Measurements from ENCODE around the gene SFI1.
"Not testable (repeated sequence)": the region's sequence is repeated elsewhere in the genome, so short reads cannot be mapped to it uniquely, and the experiment has no call there.

DNA sequence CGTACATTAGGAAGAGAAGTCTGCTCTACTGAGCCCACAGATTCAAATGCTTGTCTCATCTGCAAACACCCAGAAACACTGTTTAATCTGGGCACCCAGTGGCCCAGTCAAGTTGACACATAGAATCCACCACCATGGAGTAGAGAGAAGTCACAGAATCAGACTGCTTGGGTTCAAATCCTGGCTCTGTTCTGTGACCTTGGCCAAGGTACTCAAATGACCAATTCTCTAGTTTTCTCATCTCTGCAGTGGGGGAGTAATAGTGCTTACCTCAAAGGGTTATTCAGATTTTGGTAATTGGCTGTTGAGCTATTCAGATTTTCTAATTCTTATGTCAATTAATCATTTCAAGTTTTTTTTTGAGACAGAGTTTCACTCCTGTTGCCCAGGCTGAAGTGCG, 93.8 kb downstream of the SFI1 start:
- TF ChIP-seq POLR2A (IDR thresholded peaks at IDR 0.05; ENCODE audit: control extremely low read depth in 1 of 2, low read depth in 2 of 2, low read length in 2 of 2); ZNF274 (IDR thresholded peaks at IDR 0.05; ENCODE audit: borderline replicate concordance, extremely low read depth, low read length); TAF1 (IDR thresholded peaks at IDR 0.05; ENCODE audit: low read depth, low read length); FOSL1 (IDR thresholded peaks at IDR 0.05; ENCODE audit: insufficient read depth, low read depth, low read length); CEBPB (IDR thresholded peaks at IDR 0.05; ENCODE audit: low read depth, low read length); CHD1 (IDR thresholded peaks at IDR 0.05; ENCODE audit: low read depth, low read length); EGR1 (IDR thresholded peaks at IDR 0.05; ENCODE audit: borderline replicate concordance, low read depth, low read length): not testable (repeated sequence)
- TF ChIP-seq, protein P1, sequence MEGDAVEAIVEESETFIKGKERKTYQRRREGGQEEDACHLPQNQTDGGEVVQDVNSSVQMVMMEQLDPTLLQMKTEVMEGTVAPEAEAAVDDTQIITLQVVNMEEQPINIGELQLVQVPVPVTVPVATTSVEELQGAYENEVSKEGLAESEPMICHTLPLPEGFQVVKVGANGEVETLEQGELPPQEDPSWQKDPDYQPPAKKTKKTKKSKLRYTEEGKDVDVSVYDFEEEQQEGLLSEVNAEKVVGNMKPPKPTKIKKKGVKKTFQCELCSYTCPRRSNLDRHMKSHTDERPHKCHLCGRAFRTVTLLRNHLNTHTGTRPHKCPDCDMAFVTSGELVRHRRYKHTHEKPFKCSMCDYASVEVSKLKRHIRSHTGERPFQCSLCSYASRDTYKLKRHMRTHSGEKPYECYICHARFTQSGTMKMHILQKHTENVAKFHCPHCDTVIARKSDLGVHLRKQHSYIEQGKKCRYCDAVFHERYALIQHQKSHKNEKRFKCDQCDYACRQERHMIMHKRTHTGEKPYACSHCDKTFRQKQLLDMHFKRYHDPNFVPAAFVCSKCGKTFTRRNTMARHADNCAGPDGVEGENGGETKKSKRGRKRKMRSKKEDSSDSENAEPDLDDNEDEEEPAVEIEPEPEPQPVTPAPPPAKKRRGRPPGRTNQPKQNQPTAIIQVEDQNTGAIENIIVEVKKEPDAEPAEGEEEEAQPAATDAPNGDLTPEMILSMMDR (IDR thresholded peaks at IDR 0.05; ENCODE audit: control extremely low read depth in 1 of 3, insufficient read depth in 1 of 3, low read depth in 1 of 3, low read length in 3 of 3), result not testable (repeated sequence)
- TF ChIP-seq, protein P2, sequence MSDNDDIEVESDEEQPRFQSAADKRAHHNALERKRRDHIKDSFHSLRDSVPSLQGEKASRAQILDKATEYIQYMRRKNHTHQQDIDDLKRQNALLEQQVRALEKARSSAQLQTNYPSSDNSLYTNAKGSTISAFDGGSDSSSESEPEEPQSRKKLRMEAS (IDR thresholded peaks at IDR 0.05), result not testable (repeated sequence)
- TF ChIP-seq, protein P3, sequence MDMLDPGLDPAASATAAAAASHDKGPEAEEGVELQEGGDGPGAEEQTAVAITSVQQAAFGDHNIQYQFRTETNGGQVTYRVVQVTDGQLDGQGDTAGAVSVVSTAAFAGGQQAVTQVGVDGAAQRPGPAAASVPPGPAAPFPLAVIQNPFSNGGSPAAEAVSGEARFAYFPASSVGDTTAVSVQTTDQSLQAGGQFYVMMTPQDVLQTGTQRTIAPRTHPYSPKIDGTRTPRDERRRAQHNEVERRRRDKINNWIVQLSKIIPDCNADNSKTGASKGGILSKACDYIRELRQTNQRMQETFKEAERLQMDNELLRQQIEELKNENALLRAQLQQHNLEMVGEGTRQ (IDR thresholded peaks at IDR 0.05; ENCODE audit: low read length), result not testable (repeated sequence)
- TF ChIP-seq, protein P4, sequence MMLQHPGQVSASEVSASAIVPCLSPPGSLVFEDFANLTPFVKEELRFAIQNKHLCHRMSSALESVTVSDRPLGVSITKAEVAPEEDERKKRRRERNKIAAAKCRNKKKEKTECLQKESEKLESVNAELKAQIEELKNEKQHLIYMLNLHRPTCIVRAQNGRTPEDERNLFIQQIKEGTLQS (IDR thresholded peaks at IDR 0.05; ENCODE audit: insufficient read depth, low read depth, low read length), result not testable (repeated sequence)
